HEK293 (cell line): Measurements from ENCODE around the gene TSPEAR.

Experiments used
- CTCF ChIA-PET: fragments of 350-600 bp; formaldehyde crosslinking; extraction: SDS; loops from one replicate; lab custom pipeline; 2021; ENCODE audit warnings: antibody characterized with exemption; lab: Yijun Ruan, JAX
- POLR2A ChIA-PET: fragments of 300-600 bp; formaldehyde crosslinking; extraction: SDS; loops from one replicate; lab custom pipeline; 2020; ENCODE audit warnings: antibody characterized with exemption, inconsistent platforms; lab: Yijun Ruan, JAX
- H3K27ac ChIP-seq: fragments of 200-500 bp; sonication (Bioruptor generic); 2 replicates; pipeline ENCODE4 v1.5.1; 2014; ENCODE audit warnings: low read depth, low read length, control low read depth, inconsistent platforms; ENCODE audit errors: extremely low read depth
- H3K36me3 ChIP-seq, 2 experiments: fragments of 200-500 bp in 1 of 2; sonication (Bioruptor generic) in 1 of 2; 1 replicate in 1 of 2; 2 replicates in 1 of 2; pipeline ENCODE4 v1.5.1; 2014 to 2017; ENCODE audit warnings: inconsistent platforms in 2 of 2, low read length in 2 of 2; ENCODE audit not compliant: control insufficient read depth in 2 of 2, insufficient read depth in 1 of 2
- H3K4me1 ChIP-seq: fragments of 200-500 bp; sonication (Bioruptor generic); 2 replicates; pipeline ENCODE4 v1.5.1; 2014; ENCODE audit warnings: mild to moderate bottlenecking, low read length, inconsistent platforms; ENCODE audit not compliant: control insufficient read depth, insufficient read depth
- H3K4me3 ChIP-seq: 2 replicates; pipeline ENCODE4 v1.5.1; 2011; ENCODE audit warnings: low read depth, mild to moderate bottlenecking, control low read depth, low read length, moderate library complexity
- H3K9me3 ChIP-seq: fragments of 200-500 bp; sonication (Bioruptor generic); 2 replicates; pipeline ENCODE4 v1.5.1; 2014; ENCODE audit warnings: low read depth, low read length, inconsistent platforms; ENCODE audit not compliant: control insufficient read depth, insufficient read depth
- PRDM6 ChIP-seq: fragments of 450-650 bp; formaldehyde crosslinking; IDR thresholded peaks from 2 replicates; pipeline ENCODE4 v1.5.1; 2017; ENCODE audit warnings: missing biosample characterization, missing genetic modification characterization
- RBAK ChIP-seq: fragments of 450-650 bp; formaldehyde crosslinking; IDR thresholded peaks from 2 replicates; pipeline ENCODE4 v1.5.1; 2016; ENCODE audit warnings: missing biosample characterization, missing genetic modification characterization
- SP7 ChIP-seq: fragments of 450-650 bp; formaldehyde crosslinking; IDR thresholded peaks from 2 replicates; pipeline ENCODE4 v1.5.1; 2016; ENCODE audit warnings: missing biosample characterization, missing genetic modification characterization
- WT1 ChIP-seq: fragments of 450-650 bp; formaldehyde crosslinking; IDR thresholded peaks from 2 replicates; pipeline ENCODE4 v1.5.1; 2016; ENCODE audit warnings: missing biosample characterization, missing genetic modification characterization
- ZBTB11 ChIP-seq: fragments of 450-650 bp; formaldehyde crosslinking; conservative IDR thresholded peaks from 2 replicates; pipeline ENCODE4 v1.5.1; 2016; ENCODE audit warnings: low read depth, missing biosample characterization, missing genetic modification characterization
- ZBTB7A ChIP-seq: fragments of 450-650 bp; formaldehyde crosslinking; IDR thresholded peaks from 2 replicates; pipeline ENCODE4 v1.5.1; 2016; ENCODE audit warnings: low read depth, missing biosample characterization, missing genetic modification characterization
- ZNF23 ChIP-seq: fragments of 450-650 bp; formaldehyde crosslinking; IDR thresholded peaks from 2 replicates; pipeline ENCODE4 v1.5.1; 2016; ENCODE audit warnings: missing biosample characterization, missing genetic modification characterization, borderline replicate concordance
- ZNF433 ChIP-seq: fragments of 450-650 bp; formaldehyde crosslinking; IDR thresholded peaks from 2 replicates; pipeline ENCODE4 v1.5.1; 2016; ENCODE audit warnings: missing biosample characterization, missing genetic modification characterization, low read depth
- ZNF585B ChIP-seq: fragments of 450-650 bp; formaldehyde crosslinking; IDR thresholded peaks from 2 replicates; pipeline ENCODE4 v1.5.1; 2016; ENCODE audit warnings: missing biosample characterization, missing genetic modification characterization
- ZNF621 ChIP-seq: fragments of 450-650 bp; formaldehyde crosslinking; IDR thresholded peaks from 2 replicates; pipeline ENCODE4 v1.5.1; 2017; ENCODE audit warnings: missing biosample characterization, missing genetic modification characterization
- ZNF639 ChIP-seq: fragments of 450-650 bp; formaldehyde crosslinking; IDR thresholded peaks from 2 replicates; pipeline ENCODE4 v1.5.1; 2016; ENCODE audit warnings: missing biosample characterization, missing genetic modification characterization
- ZNF777 ChIP-seq: fragments of 450-650 bp; formaldehyde crosslinking; IDR thresholded peaks from 2 replicates; pipeline ENCODE4 v1.5.1; 2017; ENCODE audit warnings: missing biosample characterization, missing genetic modification characterization, borderline replicate concordance
- ZNF791 ChIP-seq: fragments of 450-650 bp; formaldehyde crosslinking; IDR thresholded peaks from 2 replicates; pipeline ENCODE4 v1.5.1; 2016; ENCODE audit warnings: missing biosample characterization, missing genetic modification characterization
- TF ChIP-seq, protein P1 (sequence below): fragments of 450-650 bp; formaldehyde crosslinking; IDR thresholded peaks from 2 replicates; pipeline ENCODE4 v1.5.1; 2016; ENCODE audit warnings: missing biosample characterization, missing genetic modification characterization
- TF ChIP-seq, protein P2 (sequence below): fragments of 450-650 bp; formaldehyde crosslinking; IDR thresholded peaks from 2 replicates; pipeline ENCODE4 v1.5.1; 2016; ENCODE audit warnings: missing biosample characterization, missing genetic modification characterization
- TF ChIP-seq, protein P3 (sequence below): fragments of 450-650 bp; formaldehyde crosslinking; IDR thresholded peaks from 2 replicates; pipeline ENCODE4 v1.5.1; 2016; ENCODE audit warnings: missing biosample characterization, missing genetic modification characterization, low read depth

TSPEAR gene

GRCh38 chr21:44526096-44526997, 185.0 kb downstream of the TSPEAR start:
- H3K4me3 ChIP-seq = no peak overlapping the region
- POLR2A ChIA-PET = no interaction called here

DNA sequence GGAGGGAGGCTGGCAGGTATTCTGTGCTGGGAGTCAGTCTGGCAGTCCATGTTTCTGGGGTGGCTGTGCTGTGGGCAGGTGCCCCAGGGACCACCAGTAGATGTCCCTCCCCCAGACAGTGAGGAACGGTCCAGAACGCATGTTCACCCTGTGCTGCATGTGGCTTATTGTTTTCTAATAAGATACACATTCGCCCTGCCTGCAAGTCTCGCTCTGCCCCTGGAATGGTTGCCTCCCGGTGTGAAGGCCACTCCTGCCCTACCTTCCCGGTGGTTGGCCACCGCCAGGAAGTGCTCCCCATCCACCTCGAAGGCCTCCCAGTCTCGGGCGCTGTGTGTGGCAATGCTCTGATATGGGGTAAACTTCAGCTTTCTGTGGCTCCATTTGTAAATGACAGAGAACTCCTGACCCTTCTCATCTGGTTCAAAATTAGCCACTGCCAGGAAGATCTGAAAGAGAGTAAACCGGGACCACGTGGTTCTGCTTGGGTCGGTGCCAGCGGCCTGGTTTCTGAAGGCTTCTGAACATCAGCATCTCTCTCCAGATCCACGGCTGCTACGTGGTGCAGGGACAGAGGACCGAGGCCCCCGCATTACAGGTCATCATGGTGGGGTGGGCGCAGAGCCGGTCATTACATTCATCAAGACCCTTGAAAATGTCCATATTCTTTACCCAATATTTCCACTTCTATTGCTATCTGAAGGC, 185.8 kb downstream of the TSPEAR start:
- Histone ChIP-seq H3K36me3 (no peaks in the 10 kb centered on the region), H3K4me1 (no peaks in the 10 kb centered on the region), H3K27ac (no peak overlapping the region), H3K4me3 (no peak overlapping the region), H3K9me3 (no peaks in the 10 kb centered on the region)
- TF ChIP-seq ZNF777 (tag by site-specific recombination) = no peak
- TF ChIP-seq ZNF433 (tag by site-specific recombination) = no peak
- TF ChIP-seq, protein P1, sequence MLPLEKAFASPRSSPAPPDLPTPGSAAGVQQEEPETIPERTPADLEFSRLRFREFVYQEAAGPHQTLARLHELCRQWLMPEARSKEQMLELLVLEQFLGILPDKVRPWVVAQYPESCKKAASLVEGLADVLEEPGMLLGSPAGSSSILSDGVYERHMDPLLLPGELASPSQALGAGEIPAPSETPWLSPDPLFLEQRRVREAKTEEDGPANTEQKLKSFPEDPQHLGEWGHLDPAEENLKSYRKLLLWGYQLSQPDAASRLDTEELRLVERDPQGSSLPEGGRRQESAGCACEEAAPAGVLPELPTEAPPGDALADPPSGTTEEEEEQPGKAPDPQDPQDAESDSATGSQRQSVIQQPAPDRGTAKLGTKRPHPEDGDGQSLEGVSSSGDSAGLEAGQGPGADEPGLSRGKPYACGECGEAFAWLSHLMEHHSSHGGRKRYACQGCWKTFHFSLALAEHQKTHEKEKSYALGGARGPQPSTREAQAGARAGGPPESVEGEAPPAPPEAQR (tag by site-specific recombination) = no peak
- TF ChIP-seq SP7 (tag by site-specific recombination) = no peak
- no peak for TF ChIP-seq ZNF23
- TF ChIP-seq, protein P2, sequence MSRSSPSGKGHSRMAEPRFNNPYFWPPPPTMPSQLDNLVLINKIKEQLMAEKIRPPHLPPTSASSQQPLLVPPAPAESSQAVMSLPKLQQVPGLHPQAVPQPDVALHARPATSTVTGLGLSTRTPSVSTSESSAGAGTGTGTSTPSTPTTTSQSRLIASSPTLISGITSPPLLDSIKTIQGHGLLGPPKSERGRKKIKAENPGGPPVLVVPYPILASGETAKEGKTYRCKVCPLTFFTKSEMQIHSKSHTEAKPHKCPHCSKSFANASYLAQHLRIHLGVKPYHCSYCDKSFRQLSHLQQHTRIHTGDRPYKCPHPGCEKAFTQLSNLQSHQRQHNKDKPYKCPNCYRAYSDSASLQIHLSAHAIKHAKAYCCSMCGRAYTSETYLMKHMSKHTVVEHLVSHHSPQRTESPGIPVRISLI = no peak
- TF ChIP-seq PRDM6 (tag by site-specific recombination) = no peak
- no peak for TF ChIP-seq ZNF621
- TF ChIP-seq ZBTB7A (tag by site-specific recombination) = no peak
- no peak for TF ChIP-seq ZNF585B (tag by site-specific recombination)
- no peak for TF ChIP-seq ZNF791
- no peak for TF ChIP-seq WT1 (tag by site-specific recombination)
- TF ChIP-seq ZBTB11 (tag by site-specific recombination) = no peak
- ChIA-PET POLR2A (no interaction called here), CTCF (no interaction called here)

More at GRCh38 chr21:44526096-44526997, 185.0 kb downstream of the TSPEAR start:
- no peak for TF ChIP-seq RBAK (tag by site-specific recombination)
- TF ChIP-seq, protein P3, sequence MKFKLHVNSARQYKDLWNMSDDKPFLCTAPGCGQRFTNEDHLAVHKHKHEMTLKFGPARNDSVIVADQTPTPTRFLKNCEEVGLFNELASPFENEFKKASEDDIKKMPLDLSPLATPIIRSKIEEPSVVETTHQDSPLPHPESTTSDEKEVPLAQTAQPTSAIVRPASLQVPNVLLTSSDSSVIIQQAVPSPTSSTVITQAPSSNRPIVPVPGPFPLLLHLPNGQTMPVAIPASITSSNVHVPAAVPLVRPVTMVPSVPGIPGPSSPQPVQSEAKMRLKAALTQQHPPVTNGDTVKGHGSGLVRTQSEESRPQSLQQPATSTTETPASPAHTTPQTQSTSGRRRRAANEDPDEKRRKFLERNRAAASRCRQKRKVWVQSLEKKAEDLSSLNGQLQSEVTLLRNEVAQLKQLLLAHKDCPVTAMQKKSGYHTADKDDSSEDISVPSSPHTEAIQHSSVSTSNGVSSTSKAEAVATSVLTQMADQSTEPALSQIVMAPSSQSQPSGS (tag by site-specific recombination) = peak; percentile 48; the same call in 1 of the 2 replicates
- no peak for TF ChIP-seq ZNF639
- TF ChIP-seq, all 188 proteins: peak for 1
- H3K9me3 ChIP-seq = no peaks in the 10 kb centered on the region
- no peak overlapping the region for H3K27ac ChIP-seq
- H3K36me3 ChIP-seq = no peaks in the 10 kb centered on the region
- no peaks in the 10 kb centered on the region for H3K4me1 ChIP-seq
- CTCF ChIA-PET = interaction anchor here (0.6 kb wide), 1 partner anchor 39 kb away, joined by 3 read pairs; no protein-coding TSS in a partner anchor
